OCI-M1 (cell line): ENCODE results near the gene PRDM7.
"Not testable (repeated sequence)": the region's sequence is repeated elsewhere in the genome, so short reads cannot be mapped to it uniquely, and the experiment has no call there.

Experiments used
- DNase-seq: peaks from one replicate; lab custom pipeline; 2025; lab: John Stamatoyannopoulos, UW

PRDM7 gene

DNA sequence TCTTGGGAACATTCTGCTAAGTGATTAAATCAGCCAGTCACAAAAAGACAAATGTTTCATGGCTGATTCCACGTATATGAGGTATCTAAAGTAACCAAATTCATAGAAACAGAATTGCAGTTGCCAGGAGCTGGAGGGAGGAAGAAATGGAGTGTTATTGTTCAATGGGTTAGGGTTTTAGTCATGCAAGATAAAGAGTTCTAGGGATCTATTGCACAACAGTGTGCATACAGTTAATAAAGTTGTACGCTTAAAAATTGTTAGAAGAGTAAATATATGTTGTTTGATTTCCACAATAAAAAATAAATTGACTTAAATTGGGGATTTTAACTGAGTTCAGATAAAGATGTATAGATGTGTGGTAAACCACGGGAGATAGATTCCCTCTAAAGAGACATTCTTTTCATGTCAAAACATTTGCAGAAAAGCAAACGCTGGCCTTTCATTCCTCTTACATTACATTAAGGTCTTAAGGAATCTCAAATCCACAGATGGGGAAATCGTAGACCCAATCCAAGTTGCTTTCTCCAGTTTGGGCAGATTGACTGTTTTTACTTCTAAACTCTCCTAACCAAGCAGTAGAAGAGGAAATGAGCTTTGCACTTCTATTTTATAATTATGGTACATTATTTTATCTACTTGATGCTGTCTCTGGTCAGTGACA, 4.6 kb downstream of the PRDM7 start:
- peak; percentile 59 for DNase-seq

DNA sequence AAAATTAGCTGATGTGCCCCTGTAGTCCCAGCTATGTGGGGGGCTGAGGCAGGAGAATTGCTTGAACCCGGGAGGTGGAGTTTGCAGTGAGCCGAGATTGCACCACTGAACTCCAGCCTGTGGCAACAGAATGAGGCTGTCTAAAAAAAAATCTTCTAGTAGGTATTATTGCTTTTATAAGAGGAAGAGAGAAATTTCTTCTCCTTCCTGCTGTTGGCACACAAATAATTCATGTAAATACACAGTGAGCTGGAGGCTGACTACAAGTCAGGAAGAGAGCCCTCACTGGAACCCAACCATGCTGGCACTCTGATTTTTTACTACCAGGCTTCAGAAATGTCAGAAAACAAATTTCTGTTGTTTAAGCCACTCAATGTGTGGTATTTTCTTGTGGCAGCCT, 6.7 kb downstream of the PRDM7 start:
- no peak for DNase-seq

DNA sequence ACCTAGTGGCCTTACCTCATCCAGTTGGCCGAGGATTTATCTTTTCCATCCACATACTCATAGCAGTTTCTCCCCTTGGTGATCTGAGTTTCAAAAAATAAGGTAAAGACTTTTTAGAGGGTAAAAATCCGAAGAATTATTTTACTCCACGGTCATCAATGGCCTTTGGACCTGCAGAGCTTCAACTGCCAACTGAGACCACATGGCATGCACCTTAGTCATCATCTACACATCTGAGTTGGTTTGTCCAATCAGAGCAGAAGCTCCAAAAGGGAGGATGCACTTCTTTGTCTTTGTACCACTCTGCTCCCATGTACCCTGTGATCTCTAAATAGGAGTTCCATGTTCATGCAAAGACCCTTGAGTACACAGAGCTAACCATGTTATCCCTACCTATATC, 15.7 kb downstream of the PRDM7 start:
- DNase-seq, result no peak

DNA sequence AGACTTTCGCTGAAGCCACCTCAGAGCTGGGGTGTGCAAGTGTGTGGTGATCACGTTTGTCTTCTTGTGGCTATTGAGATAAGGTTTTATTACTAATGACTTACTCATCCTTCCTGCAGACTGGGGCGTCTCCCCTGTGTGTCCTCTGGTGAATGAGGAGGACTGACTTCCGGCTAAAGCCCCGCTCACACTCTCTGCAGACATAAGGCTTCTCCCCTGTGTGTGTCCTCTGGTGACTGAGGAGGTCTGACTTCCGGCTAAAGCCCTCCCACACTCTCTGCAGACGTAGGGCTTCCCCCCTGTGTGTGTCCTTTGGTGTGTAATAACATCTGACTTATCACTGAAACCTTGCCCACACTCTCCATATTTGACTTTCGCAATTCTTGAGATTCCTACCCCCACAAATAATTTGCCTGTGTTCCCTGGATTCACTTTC, 19.4 kb downstream of the PRDM7 start:
- DNase-seq, result no peak

DNA sequence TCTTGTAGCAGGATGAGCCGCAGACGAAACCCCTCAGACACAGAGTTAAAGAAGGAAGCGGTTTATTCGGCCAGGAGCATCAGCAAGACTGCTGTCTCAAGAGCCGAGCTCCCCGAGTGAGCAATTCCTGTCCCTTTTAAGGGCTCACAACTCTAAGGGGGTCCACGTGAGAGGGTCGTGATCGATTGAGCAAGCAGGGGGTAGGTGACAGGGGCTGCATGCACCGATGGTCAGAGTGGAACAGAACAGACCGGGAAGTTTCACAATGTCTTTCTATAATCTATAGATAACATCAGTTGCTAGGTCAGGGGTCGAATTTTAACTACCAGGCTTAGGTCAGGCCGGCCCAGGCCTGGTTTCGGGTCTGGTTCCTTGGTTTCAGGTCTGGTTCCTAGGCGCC, 20.6 kb downstream of the PRDM7 start:
- not testable (repeated sequence) for DNase-seq

DNA sequence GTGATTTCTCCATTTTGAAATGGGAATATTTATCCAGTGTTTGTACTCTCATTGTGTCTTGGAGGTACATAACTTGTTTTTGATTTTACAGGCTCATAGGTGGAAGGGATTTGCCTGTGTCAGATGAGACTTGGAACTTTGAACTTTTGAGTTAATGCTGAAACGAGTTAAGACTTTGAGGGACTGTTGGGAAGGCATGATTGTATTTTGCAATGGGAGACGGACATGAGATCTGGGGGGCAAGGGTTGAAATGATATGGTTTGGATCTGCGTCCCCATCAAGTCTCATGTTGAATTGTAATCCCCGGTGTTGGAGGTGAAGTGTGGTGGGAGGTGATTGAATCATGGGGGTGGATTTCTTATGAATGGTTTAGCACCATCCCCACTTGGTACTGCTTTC, 21.8 kb downstream of the PRDM7 start:
- DNase-seq, result no peak

- no peak for DNase-seq
Measured at GRCh38 chr16:90054554-90054953, 22.6 kb downstream of the PRDM7 start.

DNA sequence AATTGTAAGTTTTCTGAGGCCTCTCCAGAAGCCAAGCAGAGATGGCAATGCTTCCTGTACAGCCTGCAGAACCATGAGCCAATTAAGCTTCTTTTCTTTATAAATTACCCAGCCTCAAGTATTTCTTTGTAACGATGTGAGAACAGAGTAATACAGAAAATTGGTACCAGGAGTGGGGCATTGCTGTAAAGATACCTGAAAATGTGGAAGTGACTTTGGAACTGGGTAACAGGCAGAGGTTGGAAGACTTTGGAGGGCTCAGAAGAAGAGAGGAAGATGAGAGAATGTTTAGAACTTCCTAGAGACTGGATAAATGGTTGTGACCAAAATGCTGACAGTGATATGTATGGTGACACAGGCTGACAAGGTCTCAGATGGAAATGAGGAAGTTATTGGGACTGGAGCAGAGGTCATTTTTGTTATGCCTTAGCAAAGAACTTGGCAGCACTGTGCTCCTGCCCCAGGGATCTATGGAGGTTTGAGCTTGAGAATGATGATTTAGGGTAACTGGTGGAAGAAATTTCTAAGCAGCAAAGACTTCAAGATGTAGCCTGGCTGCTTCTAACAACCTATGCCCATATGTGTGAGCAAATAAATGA, 23.1 kb downstream of the PRDM7 start:
- DNase-seq, result peak; percentile 31

DNA sequence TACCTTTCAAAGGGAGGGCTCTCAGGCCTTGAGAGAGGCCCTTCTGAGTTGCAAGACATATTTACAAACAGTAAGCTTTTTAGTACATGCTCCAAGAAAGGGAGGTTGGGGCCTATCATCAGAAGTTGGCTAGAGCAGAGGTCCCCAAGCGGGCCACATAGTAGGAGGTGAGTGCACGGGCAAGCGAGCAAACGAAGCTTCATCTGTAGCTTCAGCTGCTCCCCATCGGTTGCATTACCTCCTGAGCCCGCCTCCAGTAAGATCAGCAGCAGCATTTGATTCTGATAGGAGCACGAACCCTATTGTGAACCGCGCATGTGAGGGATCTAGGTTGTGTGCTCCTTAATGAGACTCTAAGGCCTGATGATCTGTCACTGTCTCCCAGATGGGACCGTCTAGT, 26.2 kb downstream of the PRDM7 start:
- DNase-seq, result no peak

- no peak for DNase-seq
Measured at GRCh38 chr16:90048737-90049330, 28.3 kb downstream of the PRDM7 start.

DNA sequence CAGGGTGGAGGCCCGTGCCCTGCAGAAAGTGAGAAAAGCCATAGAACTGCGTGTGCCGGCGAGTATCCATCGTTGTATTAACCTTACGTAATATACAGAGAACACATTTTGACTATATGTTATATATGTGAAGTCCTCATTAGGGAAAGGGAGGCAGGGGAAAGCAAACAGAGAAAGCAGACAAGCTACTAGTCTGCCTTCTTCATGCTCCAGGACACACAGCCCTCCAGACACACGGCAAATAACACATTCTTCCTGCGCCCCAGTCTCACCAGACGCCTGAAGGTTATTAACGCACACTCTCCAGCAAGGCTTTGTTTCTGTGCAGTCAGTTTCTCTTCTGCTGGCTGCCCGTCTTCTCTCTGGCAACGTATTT, 28.8 kb downstream of the PRDM7 start:
- no peak for DNase-seq

DNA sequence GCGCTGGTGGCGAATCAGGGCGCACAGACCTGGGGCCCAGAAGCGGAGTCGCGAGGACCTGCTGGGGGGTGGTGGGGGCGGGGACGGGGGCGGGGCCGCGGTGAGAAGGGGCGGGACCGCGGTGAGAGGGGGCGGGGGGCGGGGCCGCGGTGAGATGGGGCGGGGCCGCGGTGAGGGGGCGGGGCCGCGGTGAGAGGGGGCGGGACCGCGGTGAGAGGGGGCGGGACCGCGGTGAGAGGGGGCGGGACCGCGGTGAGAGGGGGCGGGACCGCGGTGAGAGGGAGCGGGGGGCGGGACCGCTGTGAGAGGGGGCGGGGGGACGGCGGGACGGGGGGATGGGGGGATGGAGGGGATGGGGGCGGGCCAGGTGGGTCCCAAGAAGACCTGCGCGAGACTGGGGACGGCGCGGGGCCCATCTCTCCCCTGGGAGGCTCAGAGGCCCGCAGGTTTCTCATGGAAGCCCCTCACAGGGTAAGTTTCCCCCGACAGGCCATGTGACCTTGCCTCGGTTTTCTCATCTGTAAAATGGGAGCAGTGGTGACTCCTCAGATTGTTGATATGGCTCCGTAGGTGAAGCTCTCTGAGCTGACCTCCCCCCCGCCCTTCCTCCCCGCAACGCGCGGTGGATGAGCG, 29.3 kb downstream of the PRDM7 start:
- DNase-seq, result no peak

- DNase-seq, result no peak
Measured at GRCh38 chr16:90046971-90047713, 30.0 kb downstream of the PRDM7 start.

GRCh38 chr16:90046122-90046970, 30.8 kb downstream of the PRDM7 start:
- DNase-seq, result no peak

GRCh38 chr16:90044111-90044551, 33.0 kb downstream of the PRDM7 start:
- DNase-seq, result no peak

DNA sequence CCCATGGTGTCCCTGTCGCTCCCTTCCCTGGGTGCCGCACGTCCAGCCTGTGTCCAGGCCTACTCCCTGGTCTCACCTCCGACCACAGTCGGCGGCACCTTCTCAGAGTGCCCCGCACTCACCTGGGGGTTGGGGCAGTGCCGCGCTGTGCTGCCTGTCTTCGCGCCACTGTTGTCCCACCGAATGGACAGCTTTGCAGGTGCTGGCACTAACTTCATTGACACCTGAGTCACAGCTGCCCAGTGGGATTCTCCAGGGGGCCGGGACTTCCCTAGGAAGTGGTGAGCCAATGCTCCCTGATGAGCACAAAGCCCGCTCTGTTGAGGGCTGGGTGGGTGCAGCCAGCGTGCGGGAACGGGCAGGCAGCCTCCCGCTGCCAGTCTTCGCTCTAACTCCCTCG, 33.6 kb downstream of the PRDM7 start:
- DNase-seq, result no peak

DNA sequence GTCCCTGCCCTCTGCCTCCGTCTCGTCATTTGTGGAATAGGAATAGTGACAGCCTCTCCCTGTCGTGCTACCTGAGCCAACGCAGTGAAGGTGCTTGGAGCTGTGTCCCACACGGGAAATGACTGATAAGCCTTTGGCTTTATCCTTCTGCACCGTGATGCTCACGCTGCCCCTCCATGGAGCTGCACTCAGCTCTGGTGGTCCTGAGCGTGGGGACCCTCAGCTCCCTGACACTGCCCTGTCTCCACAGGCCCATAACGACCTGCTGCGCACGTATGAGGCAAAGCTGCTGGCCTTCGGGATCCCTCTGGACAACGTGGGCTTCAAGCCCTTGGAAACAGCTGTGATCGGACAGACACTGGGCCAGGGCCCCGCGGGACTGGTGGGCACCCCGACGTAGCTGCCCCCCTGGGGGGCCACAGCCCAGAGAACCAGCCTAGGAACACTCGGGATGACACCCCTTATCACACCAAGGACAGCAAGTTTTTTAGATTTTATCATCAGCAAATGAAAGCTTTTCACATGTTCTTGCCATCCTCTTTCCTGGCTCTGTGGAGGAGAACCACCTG, 34.1 kb downstream of the PRDM7 start:
- DNase-seq, result no peak

DNA sequence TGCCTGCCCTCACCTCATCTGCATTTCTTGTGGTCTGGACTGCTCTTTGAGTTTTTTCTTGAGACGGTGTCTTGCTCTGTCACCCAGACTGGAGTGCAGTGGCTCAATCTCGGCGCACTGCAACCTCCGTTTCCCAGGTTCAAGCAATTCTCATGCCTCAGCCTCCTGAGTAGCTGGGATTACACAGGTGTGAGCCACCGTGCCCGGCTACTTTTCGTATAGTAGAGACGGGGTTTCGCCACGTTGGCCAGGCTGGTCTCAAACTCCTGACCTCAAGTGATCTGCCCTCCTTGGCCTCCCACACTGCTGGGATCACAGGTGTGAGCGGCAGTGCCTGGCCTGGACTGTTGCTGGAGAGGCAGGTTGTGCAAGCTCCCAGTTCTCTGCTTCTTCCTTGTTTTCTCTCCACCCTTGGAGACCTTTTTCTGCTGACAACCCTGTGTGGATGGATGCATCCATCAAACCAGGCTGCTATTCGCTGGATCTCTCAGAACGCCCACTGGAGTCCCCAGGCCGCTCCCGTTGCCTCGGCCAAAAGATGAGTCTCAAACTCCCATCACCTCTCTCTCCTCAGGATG, 35.1 kb downstream of the PRDM7 start:
- DNase-seq, result no peak

DNA sequence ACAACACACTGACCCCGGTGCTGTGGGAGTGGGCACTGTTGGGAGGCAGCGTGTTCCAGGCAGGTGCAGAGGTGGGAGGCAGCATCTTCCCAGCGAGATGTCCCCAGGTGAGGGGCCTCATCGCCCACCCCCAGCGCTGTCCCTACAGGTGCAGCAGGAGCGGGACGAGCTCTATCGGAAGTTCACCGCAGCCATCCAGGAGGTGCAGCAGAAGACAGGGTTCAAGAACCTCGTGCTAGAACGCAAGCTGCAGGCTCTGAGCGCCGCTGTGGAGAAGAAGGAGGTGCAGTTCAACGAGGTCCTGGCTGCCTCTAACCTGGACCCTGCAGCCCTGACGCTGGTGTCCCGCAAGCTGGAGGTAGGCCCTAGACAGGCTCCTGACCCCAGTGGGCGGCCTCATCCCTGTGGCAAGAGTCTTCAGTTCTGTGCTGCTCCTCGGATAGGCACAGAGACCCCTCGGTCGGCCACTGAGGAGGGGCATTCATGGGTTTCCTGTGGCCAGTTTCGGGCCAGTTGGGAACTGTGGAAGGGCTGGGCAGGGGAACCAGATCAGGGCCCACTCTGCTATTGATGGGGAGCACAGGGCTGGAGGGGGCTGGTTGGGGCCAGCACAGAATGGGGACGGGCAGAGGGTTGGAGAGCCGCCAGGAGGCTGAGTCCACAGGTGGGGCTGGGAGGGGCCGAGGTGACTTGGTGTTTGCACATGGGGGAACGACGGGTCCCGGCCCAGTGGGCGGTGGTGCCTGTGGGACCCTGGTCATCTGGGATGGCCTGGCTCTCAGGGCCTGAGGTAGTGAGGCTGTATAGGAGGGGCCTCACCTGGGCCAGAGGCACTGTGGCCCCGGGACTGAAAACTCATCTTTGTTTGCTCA, 36.7 kb downstream of the PRDM7 start:
- no peak for DNase-seq

- no peak for DNase-seq
Measured at GRCh38 chr16:90037276-90037675, 39.9 kb downstream of the PRDM7 start.
